ENCODE measurements around the gene COX6B2.
A peak's percentile ranks its signal among the peaks of the same experiment; 100 is the strongest.
"Not testable (repeated sequence)": the region's sequence is repeated elsewhere in the genome, so short reads cannot be mapped to it uniquely, and the experiment has no call there.

Gene COX6B2, protein sequence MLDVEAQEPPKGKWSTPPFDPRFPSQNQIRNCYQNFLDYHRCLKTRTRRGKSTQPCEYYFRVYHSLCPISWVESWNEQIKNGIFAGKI

DNA sequence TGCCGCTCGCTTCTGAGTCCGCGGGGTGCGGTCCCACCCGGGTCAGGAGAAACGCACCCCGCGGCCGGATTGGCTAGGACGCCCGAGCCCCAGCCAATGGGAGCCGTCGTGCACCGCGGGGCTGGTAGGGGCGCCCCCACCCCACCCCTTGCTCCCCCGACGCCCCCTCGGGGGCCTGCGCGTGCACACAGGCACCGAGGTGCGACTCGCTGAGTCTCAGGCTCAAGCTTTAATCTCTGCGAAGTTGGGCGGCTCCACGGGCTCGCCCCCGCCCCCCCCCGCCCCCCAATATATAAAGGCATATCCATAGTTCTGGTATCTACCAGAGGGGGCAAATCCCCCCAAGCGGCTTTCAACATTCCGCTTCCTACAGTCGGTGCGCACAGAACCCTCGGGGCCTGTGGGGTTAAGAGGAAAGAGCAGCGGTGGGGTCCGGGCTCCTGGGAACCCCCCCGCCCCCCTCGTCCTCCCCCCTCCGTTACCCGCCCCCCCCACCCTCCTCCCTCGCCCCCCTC, at the start of gene COX6B2:
Gene COX6B2 (minus strand): TSS at position 22 of the 515 bp plus-strand sequence. CDS start 198 bp downstream, outside the sequence.
- DNase-seq, result no peak

DNA sequence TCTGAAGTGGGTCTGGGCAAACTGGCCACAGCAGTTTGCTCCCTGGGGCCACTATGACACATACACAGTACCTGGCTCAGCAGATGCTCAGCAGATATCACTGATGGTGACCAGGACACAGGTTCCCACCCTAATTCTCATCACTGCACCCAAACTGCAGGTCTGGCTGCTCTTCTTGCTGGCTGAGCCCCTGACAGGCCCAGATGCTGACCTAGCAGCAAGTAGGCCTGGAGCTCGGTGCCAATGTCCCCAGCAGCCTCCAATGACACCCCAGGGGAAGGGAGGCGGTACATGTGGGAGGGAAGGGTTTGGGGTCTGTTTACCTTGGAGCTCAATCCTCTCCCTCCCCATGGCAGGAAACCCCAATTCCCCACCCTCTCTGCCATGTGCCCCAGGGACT, 48.0 kb upstream of the COX6B2 start:
- DNase-seq, result no peak

DNA sequence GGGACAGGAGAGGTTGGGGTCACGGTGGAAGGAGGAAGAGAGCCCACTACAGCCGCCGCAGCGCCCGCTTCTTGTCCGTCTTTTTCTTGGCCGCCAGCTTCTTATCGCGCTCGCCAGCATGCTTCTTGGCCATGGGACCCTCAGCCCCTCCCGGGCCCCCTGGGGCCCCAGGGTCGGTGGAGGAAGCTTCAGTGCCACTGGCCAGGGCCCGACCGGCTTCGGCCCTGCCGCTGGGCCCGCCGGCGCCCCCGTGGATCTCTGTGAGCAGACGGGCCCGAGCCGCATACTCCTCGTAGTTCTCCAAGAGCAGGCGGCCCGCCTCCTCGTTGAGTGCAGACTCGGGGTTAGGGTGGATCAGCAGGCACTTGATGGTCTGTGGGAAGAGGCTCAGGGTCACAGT, 46.9 kb upstream of the COX6B2 start:
- not testable (repeated sequence) for DNase-seq

DNA sequence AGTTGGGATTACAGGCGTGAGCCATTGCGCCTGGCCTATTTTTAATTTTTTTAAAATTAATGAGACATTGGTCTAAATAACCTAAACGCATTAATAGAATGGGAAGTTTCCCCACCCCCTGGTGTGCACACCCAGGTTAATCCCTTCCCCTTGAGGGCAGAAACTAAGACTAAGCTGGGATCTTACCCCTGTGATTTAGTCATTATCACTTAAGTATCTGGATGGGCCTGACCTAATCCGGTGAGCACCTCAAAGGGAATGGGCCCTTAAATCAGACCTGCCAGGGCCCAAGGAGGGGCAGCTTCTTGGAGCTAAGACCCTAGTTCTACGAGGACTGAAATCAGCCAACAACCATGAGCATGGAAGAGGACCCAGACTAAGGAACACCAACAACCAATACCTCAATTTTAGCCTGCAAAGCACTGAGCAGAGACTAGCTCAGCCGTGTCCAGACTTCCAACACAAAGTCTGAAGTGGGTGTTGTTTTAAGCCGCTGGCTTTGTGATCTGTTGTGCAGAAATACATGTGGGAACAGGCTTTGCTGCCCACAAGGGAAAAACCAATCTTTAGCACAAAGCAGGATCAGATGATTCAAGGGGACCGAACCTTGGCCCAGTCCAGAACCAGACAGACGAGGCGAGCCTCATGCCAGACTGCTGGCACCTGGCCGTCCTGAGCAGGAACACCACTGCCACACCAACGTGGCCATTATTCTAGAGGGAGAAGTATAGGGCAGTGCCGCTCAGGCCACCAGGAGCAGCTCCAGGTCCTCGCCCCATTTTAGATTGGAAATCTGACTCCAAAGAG, 46.0 kb upstream of the COX6B2 start:
- DNase-seq, result no peak

DNA sequence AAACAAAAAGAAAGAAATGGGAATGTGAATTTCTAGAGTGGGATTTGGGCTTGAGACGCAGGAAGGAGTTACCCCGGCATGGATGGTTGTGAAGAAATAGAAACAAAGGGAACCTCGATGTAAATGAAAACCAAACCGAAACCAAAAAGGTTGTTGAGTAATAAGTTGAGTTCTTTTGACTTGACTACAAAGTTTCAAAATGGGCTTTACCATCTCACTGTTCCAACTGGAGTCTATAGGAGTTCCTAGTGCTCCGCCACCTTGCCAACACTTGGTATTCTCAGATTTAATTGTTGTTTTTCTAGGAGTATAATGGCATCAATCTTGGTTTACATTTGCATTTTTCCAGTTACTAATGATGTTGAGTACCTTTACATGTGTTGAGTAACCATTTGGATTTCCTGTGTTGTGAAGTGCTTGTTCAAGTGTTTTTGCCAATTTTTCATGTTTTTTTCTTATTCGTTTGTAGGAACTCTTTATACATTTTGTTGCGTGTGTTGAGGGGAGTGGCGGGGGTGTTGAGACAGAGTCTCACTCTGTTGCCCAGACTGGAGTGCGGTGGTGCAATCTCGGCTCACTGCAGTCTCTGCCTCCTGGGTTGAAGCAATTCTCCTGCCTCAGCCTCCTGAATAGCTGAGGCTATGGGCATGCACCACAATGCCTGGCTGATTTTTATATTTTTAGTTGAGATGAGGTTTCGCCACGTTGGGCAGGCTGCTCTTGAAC, 43.8 kb upstream of the COX6B2 start:
- DNase-seq, result no peak

DNA sequence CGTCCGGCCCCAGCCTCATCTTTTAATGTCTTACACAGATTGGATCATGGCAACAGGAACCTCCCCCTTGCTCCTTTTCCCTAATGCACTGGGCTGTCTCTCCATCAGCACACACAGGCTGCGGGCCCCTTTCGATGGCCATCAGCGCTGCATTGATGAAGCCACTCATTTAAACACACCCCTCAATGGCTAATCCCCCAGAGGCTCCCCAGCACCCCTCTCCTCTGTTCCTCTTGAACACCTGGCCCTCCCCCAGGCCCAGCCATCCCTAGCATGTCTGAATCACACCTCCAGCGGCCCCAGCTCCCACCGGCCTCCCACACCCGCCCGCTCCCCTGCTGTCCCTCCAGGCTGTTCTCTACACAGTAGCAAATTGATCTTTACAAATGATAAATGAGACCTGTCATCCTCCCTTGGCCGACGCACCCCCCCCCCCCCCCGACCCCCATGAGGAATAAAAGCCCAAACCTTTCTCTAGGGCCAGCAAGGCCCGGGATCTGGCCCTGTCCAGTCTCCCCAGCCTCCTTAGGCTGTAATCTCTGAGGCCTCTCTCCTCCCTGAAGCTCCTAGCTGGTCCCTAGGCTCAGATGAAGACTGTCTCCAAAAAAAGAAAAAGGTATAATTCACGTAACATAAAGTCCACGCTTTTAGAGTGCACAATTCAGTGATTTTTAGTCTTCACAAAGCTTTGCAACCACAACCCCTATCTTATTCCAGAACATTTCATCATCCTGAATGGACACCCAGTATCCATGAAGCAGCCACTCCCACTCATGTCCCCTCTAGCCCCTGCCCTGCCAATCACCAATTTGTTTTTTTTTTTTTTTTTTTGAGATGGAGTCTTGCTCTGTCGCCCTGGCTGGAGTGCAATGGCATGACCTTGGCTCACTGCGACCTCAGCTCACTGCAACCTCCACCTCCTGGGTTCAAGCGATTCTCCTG, 38.6 kb upstream of the COX6B2 start:
- DNase-seq, result no peak

DNA sequence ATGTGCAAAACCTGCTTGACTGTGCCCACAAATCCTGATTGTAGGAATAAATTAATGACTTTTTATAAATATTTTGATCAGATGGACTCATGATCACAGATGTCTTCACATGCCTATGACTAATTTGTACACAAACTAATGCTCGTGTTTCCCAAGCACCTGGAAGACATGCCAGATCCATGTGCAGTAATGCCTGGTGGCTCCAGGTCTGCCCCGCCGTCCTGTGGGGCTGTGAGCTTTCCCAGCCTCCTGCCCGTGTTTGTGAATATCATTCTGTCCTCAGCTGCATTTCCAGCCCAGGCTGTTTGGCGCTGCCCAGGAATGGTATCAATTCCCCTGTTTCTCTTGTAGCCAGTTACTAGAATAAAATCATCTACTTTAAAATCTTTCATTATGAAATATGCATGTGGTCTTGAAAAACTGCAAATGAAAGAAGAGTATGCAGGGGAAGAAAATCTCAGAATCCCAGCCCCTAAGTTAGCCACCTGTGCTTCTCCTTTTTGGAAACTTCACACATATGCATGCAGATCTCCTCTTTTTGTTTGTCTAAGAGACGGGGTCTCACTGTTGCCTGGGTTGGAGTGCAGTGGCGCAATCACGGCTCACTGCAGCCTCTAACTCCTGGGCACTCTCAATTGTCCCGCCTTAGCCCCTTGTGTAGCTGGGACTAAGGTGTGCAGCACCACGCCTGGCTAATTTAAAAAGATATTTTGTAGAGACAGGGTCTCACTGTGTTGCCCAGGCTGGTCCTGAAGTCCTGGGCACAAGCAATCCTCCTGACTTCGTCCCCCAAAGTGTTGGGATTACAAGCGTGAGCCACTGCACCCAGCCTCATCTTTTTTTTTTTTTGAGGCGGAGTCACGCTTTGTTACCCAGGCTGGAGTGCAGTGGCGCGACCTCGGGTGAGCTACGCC, 37.4 kb upstream of the COX6B2 start:
- DNase-seq, result no peak

DNA sequence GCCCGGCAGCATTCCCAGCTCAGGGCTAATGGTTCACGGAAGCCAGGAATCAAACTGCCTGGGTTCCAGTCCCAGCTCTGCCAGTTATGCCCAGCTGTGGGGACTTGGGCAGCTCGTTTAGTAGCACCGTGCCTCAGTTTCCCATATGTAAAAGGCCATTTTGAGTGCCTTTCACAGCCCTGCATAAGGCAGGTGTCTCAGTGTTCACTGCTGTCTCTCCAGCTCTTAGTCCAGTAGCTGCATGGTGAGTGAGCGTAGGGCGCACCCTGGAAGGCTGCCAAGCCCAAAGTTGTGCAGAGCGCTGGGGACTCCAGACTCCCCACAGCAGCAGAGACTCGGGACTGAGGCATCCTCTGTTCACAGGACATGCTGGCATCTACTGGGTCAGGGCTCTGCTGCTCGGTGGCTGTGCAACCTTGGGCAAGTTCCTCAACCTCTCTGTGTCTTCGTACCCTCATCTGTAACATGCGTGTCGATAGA, 36.7 kb upstream of the COX6B2 start:
- no peak for DNase-seq

DNA sequence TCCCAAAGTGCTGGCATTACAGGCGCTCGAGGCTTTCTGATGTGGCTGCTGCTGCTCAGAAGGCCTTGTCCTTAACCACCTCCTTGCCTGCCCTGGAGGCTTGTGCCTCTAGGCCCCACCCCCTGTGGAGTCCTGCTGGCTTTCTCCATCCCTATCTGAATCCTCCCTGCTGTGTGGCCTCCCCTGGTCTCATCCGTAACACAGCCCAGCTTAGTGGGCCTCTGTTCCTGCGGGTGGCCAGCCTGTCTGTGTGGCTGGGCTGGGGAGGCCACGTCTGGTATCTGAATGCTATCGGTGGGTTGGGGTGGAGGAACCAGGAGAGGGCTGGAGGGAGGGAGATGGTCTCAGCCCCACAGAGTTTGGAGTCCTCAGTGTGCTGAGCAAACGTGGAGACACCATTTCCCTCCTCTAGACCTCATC, 36.0 kb upstream of the COX6B2 start:
- no peak for DNase-seq

DNA sequence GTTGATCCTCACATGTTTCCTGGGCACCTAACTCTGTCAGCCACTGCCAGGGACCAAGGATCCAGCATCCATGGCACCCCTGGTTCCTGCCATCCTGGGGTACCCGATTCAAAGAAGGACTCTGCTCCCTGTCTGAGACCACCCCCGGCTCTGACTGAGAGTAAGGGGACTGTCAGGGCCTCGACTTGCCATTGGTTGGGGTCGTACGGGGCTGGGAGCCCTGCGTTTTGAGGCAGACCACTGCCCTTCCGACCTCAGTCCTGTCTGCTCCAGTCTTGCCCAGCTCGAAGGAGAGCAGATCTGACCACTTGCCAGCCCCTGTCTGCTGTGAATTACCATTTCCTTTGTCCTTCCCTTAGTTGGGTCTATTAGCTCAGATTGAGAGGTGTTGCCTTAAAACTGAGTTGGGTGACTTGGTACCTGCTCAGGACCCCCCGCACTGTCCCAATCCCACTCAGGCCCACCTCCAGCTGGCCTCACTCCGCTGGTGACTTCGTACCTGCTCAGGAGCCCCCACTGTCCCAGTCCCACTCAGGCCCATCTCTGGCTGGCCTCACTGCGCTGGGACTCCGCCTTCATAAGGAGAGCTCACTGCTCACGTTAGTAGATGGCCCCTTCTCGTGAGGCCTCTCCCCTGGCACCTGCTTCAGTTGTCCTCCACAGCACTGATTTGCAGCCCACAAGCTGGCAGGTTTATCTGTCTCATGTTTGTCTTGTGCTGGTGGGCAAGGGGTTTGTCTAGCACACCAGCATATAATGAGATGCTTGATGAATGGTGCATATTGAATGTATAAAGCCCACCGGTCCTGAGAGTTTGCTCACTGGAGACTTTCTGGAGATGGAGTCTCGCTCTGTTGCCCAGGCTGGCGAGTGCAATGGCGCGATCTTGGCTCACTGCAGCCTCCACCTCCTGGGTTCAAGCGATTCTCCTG, 35.1 kb upstream of the COX6B2 start:
- no peak for DNase-seq

DNA sequence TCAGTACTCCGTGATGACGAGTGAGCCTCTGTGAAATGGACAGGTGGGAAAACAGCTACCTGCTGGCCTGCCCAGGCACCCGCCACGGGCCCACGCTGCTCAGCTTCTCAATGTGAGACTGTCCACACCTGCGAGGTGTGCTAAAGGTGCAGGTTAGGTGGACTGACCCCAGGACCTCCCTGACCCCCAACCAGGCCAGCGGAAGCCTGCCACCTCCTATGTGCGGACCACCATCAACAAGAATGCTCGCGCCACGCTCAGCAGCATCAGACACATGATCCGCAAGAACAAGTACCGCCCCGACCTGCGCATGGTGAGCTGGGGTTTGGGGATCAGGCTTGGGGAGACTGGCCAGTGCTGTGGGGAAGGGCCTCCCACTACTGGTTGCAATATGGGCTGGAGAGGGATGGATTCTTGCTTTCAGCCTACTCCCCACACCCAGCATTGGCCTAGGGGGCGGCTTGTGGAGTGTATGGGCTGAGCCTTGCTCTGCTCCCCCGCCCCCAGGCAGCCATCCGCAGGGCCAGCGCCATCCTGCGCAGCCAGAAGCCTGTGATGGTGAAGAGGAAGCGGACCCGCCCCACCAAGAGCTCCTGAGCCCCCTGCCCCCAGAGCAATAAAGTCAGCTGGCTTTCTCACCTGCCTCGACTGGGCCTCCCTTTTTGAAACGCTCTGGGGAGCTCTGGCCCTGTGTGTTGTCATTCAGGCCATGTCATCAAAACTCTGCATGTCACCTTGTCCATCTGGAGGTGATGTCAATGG, 33.4 kb upstream of the COX6B2 start:
- no peak for DNase-seq

DNA sequence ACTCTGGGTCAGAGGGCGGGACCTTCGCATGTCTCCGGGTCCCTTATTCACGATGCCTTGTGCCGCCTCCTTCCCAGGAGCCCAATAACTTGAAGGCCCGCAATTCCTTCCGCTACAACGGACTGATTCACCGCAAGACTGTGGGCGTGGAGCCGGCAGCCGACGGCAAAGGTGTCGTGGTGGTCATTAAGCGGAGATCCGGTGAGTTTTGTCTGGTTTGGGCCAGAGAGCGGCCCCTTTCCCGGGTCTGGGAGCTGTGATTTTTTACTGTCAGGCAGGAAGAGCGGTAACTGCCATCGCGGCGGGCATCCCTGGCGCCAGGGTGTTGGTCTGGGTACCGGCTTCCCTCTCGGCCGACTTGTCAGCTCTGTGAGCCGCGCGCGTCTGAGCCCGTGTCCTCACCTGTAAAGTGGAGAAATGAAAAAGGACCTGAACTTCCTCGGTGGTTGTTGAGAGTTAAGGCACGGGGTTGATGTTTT, 32.0 kb upstream of the COX6B2 start:
- no peak for DNase-seq

DNA sequence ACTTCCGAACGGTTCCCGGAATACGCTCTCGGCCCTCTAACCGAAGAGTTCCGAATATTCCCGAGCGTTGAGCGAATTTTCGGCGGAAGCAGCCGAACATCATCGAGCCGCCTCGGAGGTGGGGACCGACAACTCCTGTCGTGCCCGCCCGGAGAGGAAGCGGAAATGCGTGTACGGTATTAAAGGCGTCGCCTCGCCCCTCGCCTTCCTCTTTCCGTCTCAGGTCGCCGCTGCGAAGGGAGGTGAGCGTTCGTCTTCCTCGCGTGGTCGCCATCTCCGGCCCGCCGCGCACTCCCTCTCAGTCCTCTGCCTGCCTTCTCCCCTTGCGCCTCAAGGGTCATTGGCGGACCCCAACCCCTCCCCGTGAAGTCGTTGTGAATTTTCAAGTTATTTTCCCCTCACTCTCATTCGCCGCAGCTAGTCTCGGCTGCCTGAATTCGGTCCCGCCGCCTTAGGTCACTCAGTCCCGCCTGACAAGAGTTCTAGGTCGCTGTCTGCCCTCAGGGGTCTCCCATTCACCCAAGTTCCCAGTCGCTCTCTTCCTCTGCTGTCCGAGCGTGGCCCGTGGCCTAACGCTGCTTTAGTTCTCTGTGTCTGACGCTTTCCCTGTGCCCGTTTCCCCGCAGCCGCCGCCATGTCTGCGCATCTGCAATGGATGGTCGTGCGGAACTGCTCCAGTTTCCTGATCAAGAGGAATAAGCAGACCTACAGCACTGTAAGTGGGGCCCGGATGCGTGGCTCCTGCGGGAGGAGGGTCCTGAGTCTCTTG, 31.4 kb upstream of the COX6B2 start, which contains the start of gene RPL28:
Gene RPL28 (plus strand): TSS at position 209 of the 769 bp plus-strand sequence. CDS start 426 bp downstream, at position 635.
- peak; percentile 99 for DNase-seq

DNA sequence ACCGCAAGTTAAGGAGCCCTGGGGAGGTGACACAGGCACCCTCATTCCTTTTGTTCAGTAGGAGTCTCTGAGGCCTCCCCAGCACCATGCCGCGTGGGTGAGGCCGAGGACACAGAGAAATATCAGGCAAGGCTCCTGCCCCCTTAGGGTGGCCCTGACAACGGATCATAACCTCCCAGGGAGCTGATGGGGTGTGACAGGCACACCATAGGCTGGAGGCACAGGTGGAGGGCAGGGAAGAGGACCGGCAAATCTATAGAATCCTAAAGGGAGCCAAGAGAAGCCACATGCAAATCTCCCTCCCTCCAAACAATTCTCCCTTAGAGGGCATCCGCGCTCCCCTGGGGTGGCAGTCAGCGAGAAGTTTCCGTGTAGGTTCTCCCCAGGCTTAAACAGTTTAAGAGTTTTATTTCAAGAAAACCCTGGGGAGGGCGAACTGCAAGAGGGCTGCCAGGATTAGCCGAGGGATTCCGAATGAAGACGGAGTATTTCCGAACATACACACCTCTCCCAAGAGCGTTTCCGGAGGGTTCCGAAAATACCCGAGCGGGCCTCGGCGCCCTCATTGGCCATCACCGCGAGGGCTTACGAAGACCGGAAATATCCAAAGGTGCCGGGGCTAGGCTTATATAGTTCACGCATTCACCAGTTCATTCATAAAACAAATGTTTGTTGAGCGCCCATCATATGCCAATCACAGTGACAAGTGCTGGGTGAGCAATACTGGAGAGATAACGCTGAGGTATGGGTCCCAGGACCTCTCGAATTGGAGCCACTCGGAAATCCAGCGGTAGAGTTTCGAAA, 30.6 kb upstream of the COX6B2 start:
- DNase-seq, result peak; percentile 96

DNA sequence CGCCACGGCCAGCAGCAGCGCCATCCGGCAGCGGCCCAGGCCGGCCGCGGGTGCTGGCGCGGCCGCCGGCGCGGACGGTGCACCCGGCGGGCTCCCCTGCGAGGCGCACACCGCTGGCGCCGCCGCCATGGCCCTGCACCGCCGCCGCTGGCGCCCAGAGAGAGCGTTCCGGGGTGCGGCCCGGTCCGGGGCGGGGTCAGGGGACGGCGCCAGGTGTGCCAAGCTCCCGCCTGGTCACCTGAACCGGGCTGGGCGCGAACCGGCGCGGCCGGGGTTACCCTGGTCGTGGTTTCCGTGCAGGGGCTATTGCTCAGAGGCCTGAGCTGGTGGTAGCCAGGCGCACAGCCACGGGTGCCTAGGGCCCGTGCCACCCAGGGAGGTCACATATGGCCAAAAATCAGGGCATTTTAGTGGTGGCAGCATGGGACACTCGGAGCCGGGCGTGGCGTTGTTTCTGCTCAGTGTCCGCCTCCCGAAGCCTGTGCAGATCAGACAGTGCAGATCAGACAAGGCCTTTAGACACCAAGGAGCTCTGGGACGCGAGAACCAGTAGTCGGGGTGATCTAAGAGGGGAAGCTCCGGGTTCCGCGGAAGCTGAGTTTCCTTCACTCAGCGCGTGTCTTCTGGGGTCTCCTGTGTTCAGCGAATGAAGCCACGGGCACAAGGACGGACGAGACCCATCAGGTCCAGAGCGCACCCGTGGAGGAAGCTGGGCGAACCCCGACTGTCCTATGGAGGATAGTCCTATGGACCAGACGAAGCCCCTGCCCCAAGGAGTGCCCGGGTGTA, 29.8 kb upstream of the COX6B2 start, which contains the start of gene TMEM238:
Gene TMEM238 (minus strand): TSS at position 162 of the 789 bp plus-strand sequence. CDS start 33 bp downstream, at position 129.
- peak in 1 of 2 donors; percentile 45 for DNase-seq

All from CD4-positive, alpha-beta T cell treated with Interleukin-4 for 1 hour (primary cell).